Small intestine (tissue), 7 donors: ENCODE results near the gene ARHGAP4. TPM values are rescaled to one million over a fixed set of nuclear protein-coding genes. Genes with fewer than 3 reads are reported as not detected.

Experiments used
- DNase-seq, 2 donors: peaks; one replicate each; pipeline versions ENCODE4 v3.0.0 to v3.0.0-alpha.2; 2013
- FAIRE-seq: peaks from 2 replicates; lab custom pipeline; 2012; peaks lifted over from hg19 to GRCh38; lab: Jason Lieb, UNC
- H3K27ac ChIP-seq, 3 donors: one replicate each; pipeline ENCODE4 v1.5.1; 2013; ENCODE audit warnings: low read length in 2 of 3, mild to moderate bottlenecking in 2 of 3, control low read depth in 1 of 3, inconsistent platforms in 1 of 3, low read depth in 1 of 3, moderate library complexity in 1 of 3
- H3K27me3 ChIP-seq, 3 donors: one replicate each; pipeline ENCODE4 v1.6.1; 2013; ENCODE audit warnings: low read length in 3 of 3, inconsistent platforms in 1 of 3; ENCODE audit not compliant: control insufficient read depth in 3 of 3, insufficient read depth in 3 of 3
- H3K36me3 ChIP-seq, 3 donors: one replicate each; pipeline ENCODE4 v1.6.1; 2013; ENCODE audit warnings: low read length in 3 of 3, inconsistent platforms in 1 of 3, low read depth in 1 of 3, mild to moderate bottlenecking in 1 of 3, moderate library complexity in 1 of 3; ENCODE audit not compliant: control insufficient read depth in 3 of 3, insufficient read depth in 2 of 3
- H3K4me1 ChIP-seq, 3 donors: one replicate each; pipeline ENCODE4 v1.6.1; 2013; ENCODE audit warnings: low read length in 2 of 3, inconsistent platforms in 1 of 3, low read depth in 1 of 3, mild to moderate bottlenecking in 1 of 3, moderate library complexity in 1 of 3; ENCODE audit not compliant: control insufficient read depth in 3 of 3, insufficient read depth in 2 of 3
- H3K4me3 ChIP-seq, 3 donors: one replicate each; pipeline ENCODE4 v1.5.1; 2013; ENCODE audit warnings: low read length in 3 of 3, control low read depth in 1 of 3, inconsistent platforms in 1 of 3, low read depth in 1 of 3, mild to moderate bottlenecking in 1 of 3, moderate library complexity in 1 of 3
- H3K9me3 ChIP-seq, 2 donors: one replicate each; pipeline ENCODE4 v1.6.1; 2013; ENCODE audit warnings: low read depth in 1 of 2, low read length in 1 of 2; ENCODE audit not compliant: control insufficient read depth in 2 of 2, insufficient read depth in 1 of 2
- WGBS, 3 donors: extraction: QIAGEN DNeasy Blood & Tissue Kit; methylation state at CpG; one replicate each; pipeline ENCODE4 v1.1.7; 2013; 5-methylcytosine and 5-hydroxymethylcytosine counted together
- polyA plus RNA-seq, 4 donors: library from polyadenylated mRNA; stranded (reverse) in 3 of 4; unstranded in 1 of 4; fragments of 200-250 nt in 3 of 4; fragments of 120-200 nt in 1 of 4; gene quantifications; one replicate each; pipeline versions ENCODE4 v1.2.1 to v1.2.3, GENCODE V29; 2013
- donor health status: healthy with polysubstance abuse.
- donor health status: control.
- donor health status: control.
- donor health status: Bipolar disorder and iron deficiency.
- donor health status: healthy.

The ARHGAP4 gene
- polyA plus RNA-seq, 4 donors: 29.8 to 63.0 (median 49.0) TPM

GRCh38 chrX:153861733-153862310, 64.2 kb downstream of the ARHGAP4 start:
- Histone ChIP-seq H3K4me3 (no peak overlapping the region), H3K9me3 (no peaks in the 10 kb centered on the region), H3K27ac (no peak overlapping the region), H3K36me3 (no peaks in the 10 kb centered on the region), H3K4me1 (no peaks in the 10 kb centered on the region), H3K27me3 (peaks cover 0 to 13% (median 0%) of the 10 kb centered on the region in 3 donors)
- 50 to 67% (median 57%) methylated on average over 12 to 21 of the region's 21 CpGs for WGBS, 3 donors
- no peak for FAIRE-seq
- DNase-seq: no peak

- no peaks in the 10 kb centered on the region for H3K4me1 ChIP-seq
- H3K4me3 ChIP-seq: no peak overlapping the region
- DNase-seq: peak in 1 of 2 donors; percentile 14
- H3K27ac ChIP-seq: no peak overlapping the region
- H3K27me3 ChIP-seq: peaks cover 0 to 13% (median 0%) of the 10 kb centered on the region in 3 donors
- no peaks in the 10 kb centered on the region for H3K9me3 ChIP-seq
- 37 to 64% (median 60%) methylated on average over 9 to 10 of the region's 10 CpGs for WGBS, 3 donors
- no peaks in the 10 kb centered on the region for H3K36me3 ChIP-seq
- FAIRE-seq: no peak
These were observed 64.9 kb downstream of the ARHGAP4 start for GRCh38 chrX:153861151-153861550.

Other genes with a start within 250 kb of the ARHGAP4 start
- 100 to 1,000 TPM in 1 of 4 donors, 10 to 100 TPM in 3; 34.0 to 140 (median 59.2) TPM for gene SLC6A8, start 238.3 kb downstream of the ARHGAP4 start, polyA plus RNA-seq
- 100 to 1,000 TPM in 2 of 4 donors, 10 to 100 TPM in 2; 68.4 to 243 (median 152) TPM for gene BCAP31, start 201.9 kb downstream of the ARHGAP4 start, polyA plus RNA-seq
- gene ABCD1, start 201.4 kb downstream of the ARHGAP4 start, polyA plus RNA-seq: 10 to 100 TPM; 10.1 to 37.3 (median 20.4) TPM
- 1 to 10 TPM in 1 of 4 donors, under 1 TPM in 2, not detected in 1; 0.54 to 1.6 (median 0.66) TPM for gene PLXNB3, start 162.0 kb downstream of the ARHGAP4 start, polyA plus RNA-seq
- 1 to 10 TPM in 1 of 4 donors, under 1 TPM in 2, not detected in 1; 0.15 to 1.1 (median 0.27) TPM for gene SRPK3, start 145.2 kb downstream of the ARHGAP4 start, polyA plus RNA-seq
- gene IDH3G, start 131.9 kb downstream of the ARHGAP4 start, polyA plus RNA-seq: 100 to 1,000 TPM in 1 of 4 donors, 10 to 100 TPM in 3; 59.9 to 114 (median 85.5) TPM
- gene SSR4, start 131.6 kb downstream of the ARHGAP4 start, polyA plus RNA-seq: 100 to 1,000 TPM; 288 to 694 (median 446) TPM
- 10 to 100 TPM in 1 of 4 donors, 1 to 10 TPM in 2, under 1 TPM in 1; 0.22 to 11.5 (median 2.4) TPM for gene PDZD4, start 95.7 kb downstream of the ARHGAP4 start, polyA plus RNA-seq
- gene L1CAM, start 40.1 kb downstream of the ARHGAP4 start, polyA plus RNA-seq: 10 to 100 TPM in 1 of 4 donors, 1 to 10 TPM in 1, under 1 TPM in 1, not detected in 1; 0.54 to 16.3 (median 2.1) TPM
- gene AVPR2, start 21.6 kb downstream of the ARHGAP4 start, polyA plus RNA-seq: 1 to 10 TPM in 1 of 4 donors, under 1 TPM in 1, not detected in 2; 0.31 to 3.5 TPM
- 100 to 1,000 TPM in 3 of 4 donors, 10 to 100 TPM in 1; 55.6 to 152 (median 107) TPM for gene NAA10, start 8.8 kb upstream of the ARHGAP4 start, polyA plus RNA-seq
- 100 to 1,000 TPM in 1 of 4 donors, 10 to 100 TPM in 2, 1 to 10 TPM in 1; 5.1 to 114 (median 21.9) TPM for gene RENBP, start 18.4 kb upstream of the ARHGAP4 start, polyA plus RNA-seq
- gene HCFC1, start 45.6 kb upstream of the ARHGAP4 start, polyA plus RNA-seq: 10 to 100 TPM in 2 of 4 donors, 1 to 10 TPM in 2; 7.6 to 32.9 (median 19.5) TPM
- gene TMEM187, start 46.5 kb upstream of the ARHGAP4 start, polyA plus RNA-seq: 10 to 100 TPM in 1 of 4 donors, 1 to 10 TPM in 3; 4.2 to 10.1 (median 6.0) TPM
- 100 to 1,000 TPM in 3 of 4 donors, 10 to 100 TPM in 1; 57.2 to 135 (median 117) TPM for gene IRAK1, start 93.6 kb upstream of the ARHGAP4 start, polyA plus RNA-seq
- 10 to 100 TPM in 3 of 4 donors, 1 to 10 TPM in 1; 9.4 to 18.4 (median 12.9) TPM for gene MECP2, start 171.5 kb upstream of the ARHGAP4 start, polyA plus RNA-seq
- not detected for gene OPN1LW, start 218.0 kb upstream of the ARHGAP4 start, polyA plus RNA-seq